Right lobe of liver (tissue), 6 donors: Measurements from ENCODE around the gene GYPB. TPM values are rescaled to one million over a fixed set of nuclear protein-coding genes. Genes with fewer than 3 reads are reported as not detected.
"Not testable (repeated sequence)": the region's sequence is repeated elsewhere in the genome, so short reads cannot be mapped to it uniquely, and the experiment has no call there.

ENCODE experiments used
- ATAC-seq, 4 donors: fragments of 200-7000 bp; cut with Tn5 transposase; one replicate each; pipeline ENCODE4 v1.9.1; 2020; ENCODE audit warnings: mild to moderate bottlenecking in 4 of 4, moderate library complexity in 4 of 4
- DNase-seq, 3 donors: peaks; one replicate each; pipeline ENCODE4 v3.0.0-alpha.2; 2020
- H3K27ac ChIP-seq, 3 donors: fragments of 200-600 bp; one replicate each; pipeline ENCODE4 v1.8.0; 2022
- H3K27me3 ChIP-seq, 2 donors: fragments of 200-600 bp; one replicate each; pipeline ENCODE4 v1.8.0; 2022
- H3K36me3 ChIP-seq, 4 donors: fragments of 200-600 bp; sonication (generic) in 1 of 4; one replicate each; pipeline versions ENCODE4 v1.5.1 to v1.8.0; 2017 to 2022; ENCODE audit warnings: control low read depth in 1 of 4
- H3K4me1 ChIP-seq, 4 donors: fragments of 200-600 bp; sonication (generic) in 1 of 4; one replicate each; pipeline versions ENCODE4 v1.5.1 to v1.8.0; 2017 to 2022; ENCODE audit warnings: control low read depth in 1 of 4
- H3K4me3 ChIP-seq, 3 donors: fragments of 200-600 bp; one replicate each; pipeline ENCODE4 v1.8.0; 2022
- H3K9me3 ChIP-seq, 4 donors: fragments of 200-600 bp; sonication (generic) in 1 of 4; one replicate each; pipeline versions ENCODE4 v1.5.1 to v1.8.0; 2017 to 2022; ENCODE audit warnings: control low read depth in 1 of 4
- WGBS: methylation state at CpG from one replicate; pipeline ENCODE4 v1.1.6; 2018; ENCODE audit warnings: low coverage, low lambda C conversion rate; ENCODE audit not compliant: insufficient coverage; ENCODE audit errors: missing lambda C conversion rate; 5-methylcytosine and 5-hydroxymethylcytosine counted together
- intact Hi-C, 2 donors: fragments of 100-400 bp; cut with DNase I; formaldehyde crosslinking; loops; one replicate each; pipeline versions ENCODE4 v1.11.2 to v1.14.1; 2022
- total RNA-seq, 6 experiments: library from RNA; depleted of rRNA in 2 of 6; stranded (reverse); fragments of >200 nt in 2 of 6; fragmentation: NEBNext Ultra II Directional in 3 of 6; extraction: Animal tissue kit (Norgen Biotek cat#: 25700) in 3 of 6; gene quantifications; one replicate each; pipeline versions ENCODE4 v1.1.0 to v1.2.4, GENCODE V29; 2016 to 2023
- TF ChIP-seq, protein P1 (sequence below), 4 donors: fragments of 200-600 bp in 3 of 4; fragments of 450-650 bp in 1 of 4; IDR thresholded peaks; one replicate each; pipeline versions ENCODE4 v1.5.1 to v1.8.0; 2016 to 2022; ENCODE audit warnings: antibody characterized with exemption in 4 of 4, mild to moderate bottlenecking in 2 of 4
- donor health status: DM: no; HTN: yes; CAD: no.
- donor health status: DM: no; HTN: no; CAD: no.
- donor health status: DM: no; HTN: no; CAD: no.
- donor health status: DM: no; HTN: yes; CAD: no.
- donor health status: DM: no; HTN: yes; CAD: no.

Gene GYPB
- total RNA-seq, 6 experiments from 2014 or later: 0.44 to 3.5 (median 0.61) TPM; not detected in 3

DNA sequence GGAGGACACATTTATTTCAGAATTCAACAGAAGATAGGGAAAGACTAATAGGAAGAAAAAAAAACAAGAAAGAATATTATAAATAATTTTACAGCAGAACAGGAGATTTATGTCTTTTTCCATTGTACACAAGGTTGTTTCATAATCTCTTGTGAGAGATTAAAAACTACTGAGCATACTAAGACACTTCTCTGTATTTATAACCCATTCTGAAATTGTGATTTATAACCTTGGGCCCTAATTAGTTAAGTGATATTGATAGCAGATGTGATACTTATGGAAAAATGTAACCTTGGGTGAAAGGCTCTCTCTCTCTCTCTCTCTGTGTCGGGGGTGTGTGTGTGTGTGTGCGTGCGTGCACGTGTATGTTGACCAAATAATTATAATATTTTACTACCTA, 12.7 kb upstream of the GYPB start:
- H3K9me3 ChIP-seq, H3K36me3 ChIP-seq, H3K27ac ChIP-seq, intact Hi-C loops, ATAC-seq, H3K4me1 ChIP-seq, H3K4me3 ChIP-seq, DNase-seq, H3K27me3 ChIP-seq: not testable (repeated sequence)
- 47% methylated on average over 4 of the region's 4 CpGs for WGBS

DNA sequence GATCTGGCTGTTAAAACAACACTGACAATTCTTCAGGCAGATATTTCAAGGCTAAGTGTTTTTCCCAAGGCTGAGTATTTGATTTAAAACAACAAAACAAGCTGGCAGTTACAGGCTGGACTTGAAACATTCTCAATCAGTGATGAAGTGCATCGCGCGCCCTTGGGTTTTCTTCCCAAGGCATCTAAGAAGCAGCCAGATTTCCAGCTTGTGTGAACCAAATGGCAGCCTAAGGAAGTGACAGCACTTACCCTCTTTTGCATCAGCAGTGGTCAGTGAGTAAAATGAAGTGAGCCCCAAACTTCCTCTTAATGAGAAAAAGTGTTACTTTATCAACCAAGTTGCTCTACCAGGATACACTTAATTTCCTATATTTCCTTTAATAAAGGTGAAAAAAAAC, 12.2 kb upstream of the GYPB start:
- DNase-seq, H3K27ac ChIP-seq, H3K9me3 ChIP-seq, H3K36me3 ChIP-seq, H3K4me1 ChIP-seq, H3K27me3 ChIP-seq, intact Hi-C loops, H3K4me3 ChIP-seq, ATAC-seq: not testable (repeated sequence)
- WGBS: 100% methylated on average over 1 of the region's 3 CpGs

DNA sequence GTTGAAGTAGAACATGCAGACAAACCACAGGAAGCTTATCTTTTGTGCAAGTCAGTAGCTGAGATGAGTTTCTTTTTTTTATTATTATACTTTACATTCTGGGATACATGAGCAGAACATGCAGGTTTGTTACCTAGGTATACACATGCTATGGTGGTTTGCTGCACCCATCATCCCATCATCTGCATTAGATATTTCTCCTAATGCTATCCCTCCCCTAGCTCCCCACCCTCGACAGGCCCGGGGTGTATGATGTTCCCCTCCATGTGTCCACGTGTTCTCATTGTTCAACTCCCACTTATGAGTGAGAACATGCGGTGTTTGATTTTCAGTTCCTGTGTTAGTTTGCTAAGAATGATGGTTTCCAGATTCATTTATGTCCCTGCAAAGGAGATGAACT, 11.5 kb upstream of the GYPB start:
- 46% methylated on average over 4 of the region's 4 CpGs for WGBS
- H3K27ac ChIP-seq, intact Hi-C loops, ATAC-seq, DNase-seq, H3K27me3 ChIP-seq, H3K36me3 ChIP-seq, H3K4me1 ChIP-seq, H3K9me3 ChIP-seq, H3K4me3 ChIP-seq: not testable (repeated sequence)

DNA sequence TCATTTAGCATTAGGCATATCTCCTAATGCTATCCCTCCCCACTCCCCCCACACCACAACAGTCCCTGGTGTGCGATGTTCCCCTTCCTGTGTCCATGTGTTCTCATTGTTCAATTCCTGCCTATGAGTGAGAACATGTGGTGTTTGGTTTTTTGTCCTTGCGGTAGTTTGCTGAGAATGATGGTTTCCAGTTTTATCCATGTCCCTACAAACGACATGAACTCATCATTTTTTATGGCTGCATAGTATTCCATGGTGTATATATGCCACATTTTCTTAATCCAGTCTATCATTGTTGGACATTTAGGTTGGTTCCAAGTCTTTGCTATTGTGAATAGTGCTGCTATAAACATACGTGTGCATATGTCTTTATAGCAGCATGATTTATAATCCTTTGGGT, 7.5 kb upstream of the GYPB start:
- H3K9me3 ChIP-seq, H3K27ac ChIP-seq, H3K4me3 ChIP-seq, ATAC-seq, DNase-seq, H3K27me3 ChIP-seq, H3K36me3 ChIP-seq, H3K4me1 ChIP-seq, intact Hi-C loops: not testable (repeated sequence)
- 68% methylated on average over 4 of the region's 4 CpGs for WGBS

DNA sequence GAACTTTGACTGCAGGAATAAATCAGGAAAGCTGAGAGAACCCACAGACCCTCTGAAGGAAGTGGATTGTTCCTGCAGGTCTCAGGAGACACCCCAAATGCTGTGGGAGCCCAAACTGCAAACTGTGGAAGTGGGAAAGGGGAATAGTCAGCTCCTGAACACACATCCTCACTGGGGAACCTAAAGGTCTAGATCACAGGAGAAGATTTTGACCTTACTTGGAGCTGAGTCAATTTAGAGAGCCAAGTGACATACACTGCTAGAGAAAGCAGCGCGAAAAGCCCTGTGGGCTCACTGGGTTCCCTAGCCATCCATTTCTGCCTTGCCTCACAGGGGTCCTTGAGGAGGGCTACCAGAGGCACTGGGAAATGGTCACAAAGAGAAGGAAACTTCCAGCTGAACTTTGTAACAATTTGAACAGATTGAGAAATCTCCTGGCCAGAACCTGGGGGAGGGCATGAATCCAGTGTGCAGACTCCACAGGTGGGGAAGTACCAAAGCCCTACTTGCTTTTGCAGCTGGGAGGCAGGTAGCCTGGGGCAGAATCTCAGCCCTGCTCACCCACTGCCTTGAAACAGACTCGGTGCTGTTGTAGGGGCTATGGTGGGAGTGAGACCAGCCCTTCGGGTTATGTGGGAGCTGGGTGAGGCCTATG, 5.3 kb upstream of the GYPB start:
- not testable (repeated sequence) for H3K27me3 ChIP-seq
- 60% methylated on average over 1 of the region's 4 CpGs for WGBS

DNA sequence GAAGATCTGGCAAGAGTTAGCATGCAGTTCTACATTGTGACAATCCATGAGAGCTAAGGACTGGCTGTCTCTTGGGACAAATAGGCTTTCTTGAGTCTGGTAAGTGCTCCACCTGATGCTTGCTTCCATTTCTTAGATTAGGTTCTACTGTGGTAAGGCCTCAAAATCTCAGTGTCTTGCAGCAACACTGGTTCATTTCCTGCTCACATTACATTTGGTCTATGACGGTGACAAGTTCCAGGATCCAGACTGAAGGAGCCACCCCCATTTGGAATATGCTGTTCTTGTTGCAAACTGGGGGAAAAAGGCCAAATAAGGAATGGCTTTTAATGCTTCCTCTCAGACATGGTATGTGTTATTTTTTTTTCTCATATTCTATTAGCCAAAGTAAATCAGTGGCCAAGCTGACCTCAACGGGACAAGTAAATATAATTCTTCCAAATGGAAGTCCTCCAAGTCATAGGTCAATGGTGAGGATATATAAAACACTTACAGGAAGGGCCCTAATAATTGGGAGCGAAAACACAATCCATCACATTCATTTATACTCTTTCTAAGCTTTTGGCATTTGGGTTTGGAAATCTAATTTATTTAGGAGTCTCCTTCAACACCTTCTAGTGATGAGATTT, 3.7 kb upstream of the GYPB start:
- H3K9me3 ChIP-seq, H3K27ac ChIP-seq, H3K36me3 ChIP-seq, intact Hi-C loops, H3K4me1 ChIP-seq, H3K4me3 ChIP-seq, DNase-seq, H3K27me3 ChIP-seq: not testable (repeated sequence)
- 36% methylated on average over 3 of the region's 3 CpGs for WGBS
- ATAC-seq: peak in 3 of 4 donors; percentile 25 to 60 (median 33)

More for the DNA sequence above, 5.3 kb upstream of the GYPB start:
- DNase-seq (peak in 1 of 3 donors; percentile 48), ATAC-seq (peak; percentile 25 to 72 (median 41))
- H3K36me3 ChIP-seq, H3K4me1 ChIP-seq, H3K27ac ChIP-seq, intact Hi-C loops, H3K9me3 ChIP-seq, H3K4me3 ChIP-seq: not testable (repeated sequence)

DNA sequence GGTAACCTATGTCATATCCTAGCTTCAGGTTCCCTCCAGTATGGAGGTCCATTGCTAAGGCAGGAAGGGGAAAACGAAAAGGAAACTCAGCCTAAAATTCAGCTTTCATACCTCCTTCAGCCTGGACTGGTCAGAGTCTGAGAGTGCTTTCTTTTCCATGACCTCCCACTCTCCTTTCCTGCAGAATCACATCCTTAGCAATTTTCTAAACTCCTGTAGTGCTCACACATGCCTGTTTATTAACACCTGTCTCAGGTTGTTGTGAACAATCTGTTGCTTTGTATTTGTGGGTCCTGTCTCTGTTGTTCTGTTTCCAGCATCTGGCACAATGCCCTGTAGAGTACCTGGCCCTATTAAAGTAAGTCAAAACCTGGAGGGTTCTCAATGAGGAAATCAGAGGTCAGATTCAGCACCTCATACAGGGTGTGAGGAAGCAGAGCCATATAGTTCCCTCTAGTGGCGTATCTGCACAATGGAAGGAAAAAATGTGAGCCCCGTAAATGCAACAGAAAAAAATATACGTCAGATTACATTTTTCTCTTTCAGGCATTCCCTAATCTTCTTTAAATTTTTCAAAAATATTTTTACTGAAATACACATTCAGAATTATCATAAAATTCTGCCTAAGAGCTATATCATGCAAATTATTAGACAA, 2.3 kb upstream of the GYPB start:
- H3K27ac ChIP-seq, intact Hi-C loops, H3K4me3 ChIP-seq, DNase-seq, H3K27me3 ChIP-seq, H3K9me3 ChIP-seq, H3K4me1 ChIP-seq, H3K36me3 ChIP-seq: not testable (repeated sequence)
- ATAC-seq: peak; percentile 60 to 77 (median 70)
- TF ChIP-seq, protein P1, sequence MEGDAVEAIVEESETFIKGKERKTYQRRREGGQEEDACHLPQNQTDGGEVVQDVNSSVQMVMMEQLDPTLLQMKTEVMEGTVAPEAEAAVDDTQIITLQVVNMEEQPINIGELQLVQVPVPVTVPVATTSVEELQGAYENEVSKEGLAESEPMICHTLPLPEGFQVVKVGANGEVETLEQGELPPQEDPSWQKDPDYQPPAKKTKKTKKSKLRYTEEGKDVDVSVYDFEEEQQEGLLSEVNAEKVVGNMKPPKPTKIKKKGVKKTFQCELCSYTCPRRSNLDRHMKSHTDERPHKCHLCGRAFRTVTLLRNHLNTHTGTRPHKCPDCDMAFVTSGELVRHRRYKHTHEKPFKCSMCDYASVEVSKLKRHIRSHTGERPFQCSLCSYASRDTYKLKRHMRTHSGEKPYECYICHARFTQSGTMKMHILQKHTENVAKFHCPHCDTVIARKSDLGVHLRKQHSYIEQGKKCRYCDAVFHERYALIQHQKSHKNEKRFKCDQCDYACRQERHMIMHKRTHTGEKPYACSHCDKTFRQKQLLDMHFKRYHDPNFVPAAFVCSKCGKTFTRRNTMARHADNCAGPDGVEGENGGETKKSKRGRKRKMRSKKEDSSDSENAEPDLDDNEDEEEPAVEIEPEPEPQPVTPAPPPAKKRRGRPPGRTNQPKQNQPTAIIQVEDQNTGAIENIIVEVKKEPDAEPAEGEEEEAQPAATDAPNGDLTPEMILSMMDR (IDR thresholded peaks at IDR 0.05): peak; percentile 25 to 56 (median 53)
- WGBS: 9% methylated on average over 3 of the region's 4 CpGs

DNA sequence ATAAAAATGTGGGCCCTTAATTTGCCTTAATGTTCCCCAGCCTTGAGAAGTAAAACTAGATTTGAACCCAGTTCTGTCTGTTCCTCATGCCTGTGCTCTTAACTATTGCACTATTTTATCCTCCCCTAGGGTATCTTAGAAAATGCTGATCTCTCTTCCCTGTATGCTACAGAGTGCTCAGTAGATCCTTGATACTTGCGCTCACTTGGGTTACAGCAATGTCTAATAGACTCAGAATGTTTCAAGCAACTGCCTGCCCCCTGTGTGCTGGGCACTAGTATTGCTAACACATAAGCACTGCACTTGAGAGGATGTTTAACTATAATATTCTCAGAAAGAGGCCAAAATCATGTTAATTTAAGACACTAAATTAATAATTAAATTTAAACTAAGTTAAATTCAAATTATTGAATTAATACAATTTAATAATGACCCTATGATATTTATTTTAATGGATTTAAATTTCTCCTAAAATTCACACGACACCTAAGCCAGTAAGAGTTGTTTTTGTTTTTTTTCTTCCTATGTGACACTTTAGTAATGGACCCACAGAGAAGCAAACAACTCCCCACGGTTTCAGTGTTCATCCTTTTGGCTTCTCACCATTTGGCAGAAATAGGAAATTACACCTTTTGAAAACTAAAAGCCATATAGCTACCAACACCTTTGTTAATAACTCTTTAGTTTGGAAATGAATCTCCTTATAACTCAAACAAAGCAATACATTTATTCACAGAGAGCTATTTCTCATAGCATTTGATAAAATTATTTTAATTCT, 768 bp downstream of the GYPB start:
- H3K27ac ChIP-seq, H3K9me3 ChIP-seq, H3K27me3 ChIP-seq, H3K4me3 ChIP-seq, H3K4me1 ChIP-seq, H3K36me3 ChIP-seq, intact Hi-C loops, ATAC-seq, DNase-seq: not testable (repeated sequence)
- WGBS: 64% methylated on average over 3 of the region's 3 CpGs

DNA sequence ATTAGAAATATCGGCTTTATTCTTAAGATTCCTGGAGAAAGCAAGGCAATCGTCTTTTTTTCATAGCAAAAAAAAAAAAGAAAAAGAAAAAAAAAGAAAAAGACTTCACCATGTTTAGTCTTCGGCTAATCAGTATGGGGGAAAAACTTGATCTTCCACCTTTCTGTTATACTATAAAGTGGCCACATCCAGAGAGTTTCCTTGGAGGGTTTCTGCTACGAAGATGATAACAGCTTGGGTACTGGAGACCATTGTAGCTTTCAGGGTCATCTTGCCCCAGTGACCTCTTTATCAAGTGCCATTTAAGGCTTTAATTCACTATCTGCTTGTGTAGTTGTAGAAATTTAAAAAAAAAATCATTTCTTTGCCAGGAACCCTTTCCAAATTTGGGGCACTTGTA, 1.9 kb downstream of the GYPB start:
- H3K4me1 ChIP-seq, H3K27ac ChIP-seq, H3K9me3 ChIP-seq, H3K36me3 ChIP-seq, H3K27me3 ChIP-seq, DNase-seq, intact Hi-C loops, H3K4me3 ChIP-seq, ATAC-seq: not testable (repeated sequence)
- 42% methylated on average over 4 of the region's 4 CpGs for WGBS

DNA sequence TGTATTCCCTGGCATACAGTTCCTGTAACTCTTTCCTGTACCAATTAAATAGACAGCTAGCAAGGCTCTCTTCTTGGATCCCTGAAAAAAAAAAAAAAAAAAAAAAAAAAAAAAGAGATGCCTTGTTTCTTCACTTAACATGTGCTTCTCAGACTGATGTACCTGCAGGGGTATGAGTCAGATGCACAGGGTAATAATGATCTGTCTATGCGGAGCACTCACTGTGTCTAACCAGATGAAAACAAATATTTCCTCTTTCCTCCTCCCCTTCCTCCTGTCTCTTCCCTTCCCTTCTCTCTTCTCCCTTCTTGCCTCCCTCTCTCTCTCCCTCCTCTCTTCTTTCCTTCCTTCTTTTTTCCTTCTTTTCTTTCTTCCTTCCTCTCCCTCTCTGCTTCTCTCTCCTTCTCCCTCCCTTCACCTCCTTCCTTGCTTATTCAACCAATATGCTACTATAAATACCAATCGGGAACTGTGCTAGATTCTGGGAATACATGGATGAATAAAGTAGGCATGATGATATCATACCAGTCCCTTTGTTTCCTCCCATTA, 3.0 kb downstream of the GYPB start:
- WGBS: 71% methylated on average over 2 of the region's 2 CpGs
- H3K27me3 ChIP-seq, H3K27ac ChIP-seq, H3K4me1 ChIP-seq, intact Hi-C loops, DNase-seq, ATAC-seq, H3K9me3 ChIP-seq, H3K4me3 ChIP-seq, H3K36me3 ChIP-seq: not testable (repeated sequence)
